HG03575 (cell line): ENCODE measurements around the gene TTYH1.
A peak's percentile ranks its signal among the peaks of the same experiment; 100 is the strongest.

Experiments used
- ATAC-seq: cut with Tn5 transposase; IDR thresholded peaks from one replicate; pipeline ENCODE4 v1.9.1; 2021; ENCODE audit not compliant: unreplicated experiment, insufficient number of reproducible peaks, low FRiP score; ENCODE audit errors: extremely low read depth

The TTYH1 gene

GRCh38 chr19:54454781-54455675, 39.8 kb downstream of the TTYH1 start:
- ATAC-seq, result no peak

DNA sequence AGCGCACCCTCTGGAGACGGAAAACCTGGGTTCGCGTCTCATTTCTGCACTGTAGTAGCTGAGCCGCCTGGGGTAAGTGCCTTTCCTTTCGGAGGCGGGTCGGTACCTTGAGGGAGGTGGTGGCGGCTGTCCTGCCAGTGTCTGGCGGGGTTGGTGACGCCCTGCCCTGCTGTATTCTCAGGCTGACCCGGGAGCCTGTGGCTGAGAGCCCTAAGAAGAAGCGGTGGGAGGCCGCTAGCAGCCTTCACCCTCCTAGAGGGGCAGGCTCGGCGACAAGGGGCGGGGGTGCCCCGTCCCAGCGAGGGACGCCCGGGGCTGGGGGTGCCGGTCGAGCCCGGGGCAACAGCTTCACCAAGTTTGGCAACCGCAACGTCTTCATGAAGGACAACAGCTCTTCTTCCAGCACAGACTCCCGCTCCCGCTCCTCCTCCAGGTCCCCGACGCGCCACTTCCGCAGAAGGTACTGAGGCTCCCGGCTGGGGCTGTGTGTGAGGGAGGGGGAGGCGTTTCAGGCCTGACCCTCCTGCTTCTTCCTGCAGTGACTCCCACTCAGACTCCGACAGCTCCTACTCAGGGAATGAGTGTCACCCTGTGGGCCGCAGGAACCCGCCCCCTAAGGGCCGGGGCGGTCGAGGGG, 40.6 kb downstream of the TTYH1 start:
- no peak for ATAC-seq

- ATAC-seq, result no peak
Measured at GRCh38 chr19:54456423-54457373, 41.4 kb downstream of the TTYH1 start.

DNA sequence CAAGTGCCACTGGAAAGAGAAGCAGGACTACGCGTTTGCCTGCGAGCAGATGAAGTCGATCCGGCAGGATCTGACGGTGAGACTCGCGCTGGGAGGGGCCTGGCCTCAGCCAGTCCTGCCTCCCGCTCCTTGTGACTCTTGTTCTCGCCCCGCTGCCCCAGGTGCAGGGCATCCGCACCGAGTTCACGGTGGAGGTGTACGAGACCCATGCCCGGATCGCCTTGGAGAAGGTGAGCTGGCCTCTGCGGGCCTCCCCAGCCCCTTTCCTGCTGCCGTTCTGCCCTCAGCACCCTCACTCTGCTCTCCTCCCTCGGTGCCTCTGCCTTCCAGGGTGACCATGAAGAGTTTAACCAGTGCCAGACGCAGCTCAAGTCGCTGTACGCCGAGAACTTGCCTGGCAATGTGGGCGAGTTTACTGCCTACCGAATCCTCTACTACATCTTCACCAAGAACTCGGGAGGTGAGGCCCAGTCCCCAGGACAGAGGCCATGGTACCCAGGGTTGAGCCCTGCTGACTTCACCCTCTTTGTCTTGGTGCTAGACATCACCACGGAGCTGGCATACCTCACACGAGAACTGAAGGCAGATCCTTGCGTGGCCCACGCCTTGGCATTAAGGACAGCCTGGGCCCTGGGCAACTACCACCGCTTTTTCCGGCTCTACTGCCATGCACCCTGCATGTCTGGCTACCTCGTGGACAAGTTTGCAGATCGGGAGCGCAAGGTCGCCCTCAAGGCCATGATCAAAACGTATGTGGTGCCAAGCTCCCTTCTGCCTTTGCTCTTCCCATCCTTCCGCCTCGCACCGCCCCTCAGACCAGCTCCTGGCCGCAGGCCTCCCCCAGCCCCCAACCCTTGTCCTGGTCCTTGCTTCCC, 42.7 kb downstream of the TTYH1 start:
- ATAC-seq, result no peak

DNA sequence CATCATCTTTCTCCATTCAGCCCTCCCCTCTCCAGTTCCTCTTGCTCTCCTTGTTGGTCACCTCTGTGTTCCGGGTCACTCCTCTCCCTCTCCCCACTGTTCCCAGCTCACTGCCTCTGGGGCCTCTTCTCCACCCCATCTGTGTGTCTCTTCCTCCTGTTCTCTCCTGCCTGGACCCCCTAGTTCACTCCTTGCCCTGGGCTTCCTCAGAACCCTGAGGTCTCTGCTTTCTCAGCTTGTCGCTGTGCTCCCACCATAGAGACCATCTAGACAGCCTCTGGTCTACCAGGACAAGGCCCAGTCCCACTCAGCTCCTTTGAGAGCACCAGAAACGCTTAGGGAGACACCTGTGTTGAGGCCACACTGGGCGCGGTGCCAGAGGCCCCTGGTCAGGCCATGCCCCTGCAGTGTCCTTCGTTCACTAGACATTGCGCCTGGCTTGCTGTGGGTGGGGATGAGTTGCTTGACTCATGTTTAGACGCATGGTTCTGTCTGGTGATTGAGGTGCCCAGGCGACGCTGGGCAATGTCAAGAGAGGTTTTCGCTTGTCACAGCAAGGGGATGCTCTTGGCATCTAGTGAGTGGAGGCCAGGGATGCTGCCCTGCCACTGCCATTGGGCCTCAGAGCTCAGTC, 43.5 kb downstream of the TTYH1 start:
- no peak for ATAC-seq

DNA sequence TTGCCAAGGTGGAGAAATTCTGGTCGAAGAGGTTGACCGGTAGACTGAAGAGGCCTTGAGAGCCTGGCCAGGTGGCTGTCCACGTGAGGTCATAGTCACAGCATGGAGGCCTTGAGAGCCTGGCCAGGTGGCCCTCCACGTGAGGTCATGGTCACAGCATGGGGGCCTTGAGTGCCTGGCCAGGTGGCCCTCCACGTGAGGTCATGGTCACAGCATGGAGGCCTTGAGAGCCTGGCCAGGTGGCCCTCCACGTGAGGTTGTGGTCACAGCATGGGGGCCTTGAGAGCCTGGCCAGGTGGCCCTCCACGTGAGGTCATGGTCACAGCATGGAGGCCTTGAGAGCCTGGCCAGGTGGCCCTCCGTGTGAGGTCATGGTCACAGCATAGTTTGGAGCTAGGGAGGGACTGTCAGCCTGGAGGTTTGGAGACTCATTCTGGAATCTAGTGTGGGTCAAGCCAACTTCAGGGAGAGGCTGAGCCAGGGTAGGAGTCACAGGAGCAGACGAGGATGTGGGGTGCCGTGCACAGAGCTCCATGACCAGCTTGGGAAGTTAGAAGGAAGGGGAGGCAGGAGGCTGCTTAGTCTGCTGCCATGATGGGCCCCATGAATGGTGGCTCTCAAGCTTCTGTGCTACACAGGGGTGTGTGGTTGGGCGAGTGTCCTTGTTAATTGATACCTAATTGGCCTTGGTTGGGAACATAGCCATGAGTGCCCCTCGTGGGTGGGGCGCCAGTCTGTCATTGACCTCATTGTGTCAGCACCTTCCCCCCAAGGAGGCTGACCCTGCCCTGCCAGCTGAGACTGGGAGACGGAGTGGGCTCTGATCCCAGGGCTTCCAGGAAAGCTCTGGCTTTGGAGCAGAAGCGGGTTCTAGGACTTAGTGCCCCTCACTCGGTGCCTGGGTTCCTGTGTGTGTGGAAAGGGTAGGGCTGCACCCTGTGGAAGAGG, 44.3 kb downstream of the TTYH1 start:
- ATAC-seq, result no peak

- no peak for ATAC-seq
Measured at GRCh38 chr19:54460230-54461005, 45.2 kb downstream of the TTYH1 start.

DNA sequence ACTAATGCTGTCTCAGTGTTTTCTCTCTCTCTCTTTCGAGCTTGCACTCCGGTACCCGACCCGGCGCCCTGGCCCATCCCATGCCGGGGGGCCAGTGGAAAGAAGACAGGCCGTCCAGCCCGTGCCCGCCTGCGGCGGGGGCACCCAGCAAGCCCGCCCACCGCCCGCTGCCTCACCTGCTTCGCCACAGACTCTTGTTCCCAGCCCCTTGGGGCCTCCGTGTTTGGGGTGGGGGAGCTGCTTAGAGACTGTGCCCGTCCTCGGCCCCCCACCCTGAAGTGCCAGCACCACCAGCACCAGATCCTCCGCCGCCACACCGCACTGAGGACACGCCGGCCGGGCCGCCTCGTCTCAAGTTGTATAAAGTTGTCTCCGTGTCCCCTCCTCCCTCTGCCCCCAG, 45.9 kb downstream of the TTYH1 start:
- ATAC-seq, result no peak

GRCh38 chr19:54461613-54462012, 46.3 kb downstream of the TTYH1 start:
- no peak for ATAC-seq

DNA sequence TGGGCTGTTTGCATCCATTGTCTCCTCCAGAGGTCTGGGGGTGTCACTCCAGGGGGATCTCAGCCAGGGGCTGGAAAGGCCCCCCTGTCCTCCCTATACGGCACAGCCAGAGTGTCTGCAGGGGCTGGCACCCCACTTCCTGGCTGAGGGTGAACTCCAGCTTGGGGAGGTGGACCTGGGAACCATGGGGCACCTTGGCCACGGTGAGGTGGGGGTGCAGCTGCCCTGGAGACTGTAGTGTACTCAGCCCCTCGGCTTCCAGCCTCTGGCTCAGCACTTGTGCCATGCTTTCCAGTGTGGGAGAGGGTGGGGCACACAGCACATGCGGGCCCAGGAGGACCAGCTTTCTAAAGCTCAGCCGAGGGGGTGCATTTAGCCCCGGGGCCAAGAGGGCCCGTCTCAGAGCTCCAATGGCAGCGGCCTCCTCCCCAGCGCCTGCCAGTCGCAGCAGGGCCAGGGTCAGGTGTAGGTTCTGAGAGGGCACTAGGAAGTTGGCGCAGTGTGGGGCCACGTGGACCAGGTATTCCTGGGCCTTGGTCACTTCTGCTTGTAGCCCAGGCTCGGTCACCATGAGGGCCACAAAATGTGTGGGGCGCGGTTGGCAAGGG, 46.9 kb downstream of the TTYH1 start:
- ATAC-seq, result no peak

- ATAC-seq, result no peak
Measured at GRCh38 chr19:54462655-54463530, 47.6 kb downstream of the TTYH1 start.

DNA sequence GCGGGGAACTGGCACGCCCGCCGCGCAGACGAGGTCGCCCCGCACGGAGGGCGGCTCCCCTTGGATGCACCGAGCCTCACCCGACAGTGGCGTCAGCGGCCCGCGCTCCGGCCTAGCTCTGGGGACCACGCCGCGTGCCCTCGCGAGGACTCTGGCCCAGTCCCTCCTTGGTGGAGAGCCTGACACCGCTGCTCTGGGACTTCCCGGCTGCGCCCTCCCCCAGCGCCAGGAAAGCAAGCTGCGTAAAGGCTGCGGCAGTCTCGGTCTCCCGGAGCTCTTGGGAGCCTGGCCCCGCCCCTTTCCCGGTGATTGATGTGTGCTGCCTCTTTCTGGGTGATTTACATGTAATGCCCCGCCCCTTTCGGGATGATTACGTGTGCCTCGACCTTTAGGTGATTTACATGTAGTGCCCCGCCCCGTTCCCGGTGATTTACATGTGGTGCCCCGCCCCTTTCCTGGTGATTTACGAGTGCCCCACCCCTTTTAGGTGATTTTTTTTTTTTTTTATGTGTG, 48.3 kb downstream of the TTYH1 start, which contains the start of gene LENG9:
Gene LENG9, minus strand, starts transcription at position 248 of the 513 bp plus-strand sequence. CDS start 252 bp downstream, outside the sequence.
- peak; percentile 15 for ATAC-seq

- ATAC-seq, result peak; percentile 27
Measured at GRCh38 chr19:54464044-54464629, 48.9 kb downstream of the TTYH1 start.

- peak; percentile 5 for ATAC-seq
Measured at GRCh38 chr19:54464630-54465425, 49.6 kb downstream of the TTYH1 start.
